Cardiac fibroblast (primary cell): ENCODE measurements around the gene PAPLN.

Experiments
- DNase-seq, 2 donors: peaks; one replicate each; pipeline versions ENCODE4 v3.0.0 to v3.0.0-alpha.2; 2010; ENCODE audit warnings: low read depth in 2 of 2
- H3K4me3 ChIP-seq, 2 donors: replicated peaks in 1 of 2; 1 replicate in 1 of 2; 2 replicates in 1 of 2; pipeline ENCODE4 v1.5.1; 2011; ENCODE audit warnings: low read depth in 2 of 2, low read length in 2 of 2, mild to moderate bottlenecking in 2 of 2, moderate library complexity in 1 of 2
- CTCF ChIP-seq: IDR thresholded peaks from one replicate; pipeline ENCODE4 v1.5.1; 2011; ENCODE audit warnings: low read depth, mild to moderate bottlenecking, low read length, inconsistent platforms

Gene PAPLN

GRCh38 chr14:73264885-73265720 is 27.8 kb downstream of the PAPLN start:
- TF ChIP-seq CTCF = no peak
- H3K4me3 ChIP-seq = no peak overlapping the region
- no peak for DNase-seq

DNA sequence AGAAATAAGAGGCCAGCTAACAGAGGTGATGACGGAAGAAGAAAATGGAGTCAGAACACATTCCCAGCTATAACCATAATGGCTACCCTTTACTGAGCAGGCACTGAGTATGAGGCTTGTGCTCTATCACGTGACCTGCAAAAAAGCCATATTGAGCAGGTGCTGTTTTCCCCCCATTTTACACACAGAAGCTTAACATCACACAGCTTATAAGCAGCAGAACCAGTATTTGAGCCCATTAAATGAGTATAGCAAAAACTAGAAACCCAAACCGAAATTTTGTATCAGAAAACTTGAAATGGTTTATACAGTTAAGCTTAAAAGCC is 28.4 kb downstream of the PAPLN start:
- no peak for DNase-seq
- no peak overlapping the region for H3K4me3 ChIP-seq
- TF ChIP-seq CTCF = no peak

DNA sequence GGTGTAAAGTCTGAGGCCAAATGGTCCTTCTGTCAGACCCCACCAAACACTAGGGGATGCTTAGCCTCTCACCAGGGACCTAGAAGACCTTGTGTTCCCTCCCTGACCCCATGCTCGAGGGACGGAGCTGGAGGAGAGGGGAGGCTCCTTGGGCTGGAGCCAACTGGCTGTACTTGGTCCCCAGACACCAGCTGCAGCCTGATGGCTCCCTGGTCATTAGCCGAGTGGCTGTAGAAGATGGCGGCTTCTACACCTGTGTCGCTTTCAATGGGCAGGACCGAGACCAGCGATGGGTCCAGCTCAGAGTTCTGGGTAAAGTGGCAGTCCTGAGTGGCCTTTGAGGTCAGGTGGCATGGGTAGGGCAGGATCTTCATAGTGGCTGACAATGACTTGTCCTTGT is 29.0 kb downstream of the PAPLN start:
- no peak overlapping the region for H3K4me3 ChIP-seq
- TF ChIP-seq CTCF = no peak
- no peak for DNase-seq

DNA sequence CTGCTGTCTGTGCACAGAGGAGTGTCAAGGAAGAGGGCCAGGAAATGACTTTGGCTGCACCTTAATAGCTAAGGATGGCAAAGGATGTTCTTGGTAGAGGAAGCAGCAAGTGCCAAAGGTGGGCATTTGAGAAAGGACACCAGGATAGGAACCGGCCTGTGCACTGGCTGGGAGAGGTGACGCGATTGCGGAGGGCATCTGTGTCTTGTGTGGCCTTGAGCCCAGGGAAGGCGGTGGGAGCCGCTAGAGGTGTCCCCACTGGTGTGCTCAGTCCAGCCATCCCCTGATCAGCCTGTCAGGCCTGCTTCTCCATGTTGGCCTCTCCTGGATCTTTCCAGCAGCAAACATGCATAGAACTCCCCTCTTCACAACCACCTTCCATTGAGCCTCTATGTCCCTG is 30.2 kb downstream of the PAPLN start:
- no peak for DNase-seq
- no peak overlapping the region for H3K4me3 ChIP-seq
- TF ChIP-seq CTCF = no peak

GRCh38 chr14:73269729-73270531 is 32.6 kb downstream of the PAPLN start:
- DNase-seq = peak; percentile 51 to 55
- H3K4me3 ChIP-seq = peak overlapping the region; percentile 8 to 34
- TF ChIP-seq CTCF = no peak

- no peak for TF ChIP-seq CTCF
- no peak overlapping the region for H3K4me3 ChIP-seq
- no peak for DNase-seq
These were observed 35.1 kb downstream of the PAPLN start for GRCh38 chr14:73272393-73272792.
